GM12878 (cell line): ENCODE measurements around the gene UBQLN4. TPM values are rescaled to one million over a fixed set of nuclear protein-coding genes. Genes with fewer than 3 reads are reported as not detected.

Source experiments
- ATAC-seq: fragments of 200-7000 bp; cut with Tn5 transposase; 3 replicates; pipeline ENCODE4 v1.9.1; 2020; ENCODE audit warnings: mild to moderate bottlenecking, moderate library complexity
- BruUV-seq: library from RNA; stranded (reverse); fragments of 400-500 nt; replicated peaks from 2 replicates; lab custom pipeline; 2021; lab: Mats Ljungman, UMichigan
- CTCF ChIA-PET: fragments of 300-600 bp; sonication (Branson Sonifier 250); formaldehyde crosslinking; extraction: SDS; loops from one replicate; lab custom pipeline; 2021; ENCODE audit warnings: inconsistent platforms; lab: Yijun Ruan, JAX
- POLR2A ChIA-PET: fragments of 350-600 bp; formaldehyde crosslinking; extraction: SDS; loops from one replicate; lab custom pipeline; 2021; ENCODE audit warnings: inconsistent platforms; lab: Charles Lee
- RAD21 ChIA-PET: fragments of 300-600 bp; sonication (Branson Sonifier 250); formaldehyde crosslinking; loops from one replicate; lab custom pipeline; 2023; ENCODE audit warnings: antibody characterized with exemption; ENCODE audit not compliant: unreplicated experiment; lab: Charles Lee
- SMC1A ChIA-PET: fragments of 300-600 bp; sonication (Branson Sonifier 250); formaldehyde crosslinking; loops from one replicate; lab custom pipeline; 2023; ENCODE audit not compliant: unreplicated experiment, uncharacterized antibody; lab: Charles Lee
- DNase-seq: peaks from one replicate; pipeline ENCODE4 v3.0.0-alpha.2; 2011; ENCODE audit warnings: low read depth, low spot score
- FAIRE-seq: peaks from 3 replicates; lab custom pipeline; 2011; peaks lifted over from hg19 to GRCh38; lab: Jason Lieb, UNC
- H2AFZ ChIP-seq: 2 replicates; pipeline ENCODE4 v1.6.0; 2011; ENCODE audit warnings: low read depth, low read length, control low read depth; ENCODE audit not compliant: control insufficient read depth
- H3K27ac ChIP-seq: 2 replicates; pipeline ENCODE4 v1.5.1; 2011; ENCODE audit warnings: control low read depth; ENCODE audit not compliant: control insufficient read depth, insufficient read depth
- H3K27me3 ChIP-seq, 2 experiments: replicated peaks in 1 of 2; 2 replicates each; pipeline versions ENCODE4 v1.6.0 to v1.6.1; 2011; ENCODE audit warnings: low read length in 1 of 2; ENCODE audit not compliant: control insufficient read depth in 2 of 2, insufficient read depth in 2 of 2
- H3K36me3 ChIP-seq, 2 experiments: 2 replicates each; pipeline ENCODE4 v1.5.1; 2011; ENCODE audit warnings: low read length in 1 of 2; ENCODE audit not compliant: control insufficient read depth in 2 of 2, insufficient read depth in 2 of 2
- H3K4me1 ChIP-seq: 2 replicates; pipeline ENCODE4 v1.6.1; 2011; ENCODE audit warnings: mild to moderate bottlenecking, low read length, moderate library complexity, mixed read lengths; ENCODE audit not compliant: control insufficient read depth, insufficient read depth
- H3K4me2 ChIP-seq: 2 replicates; pipeline ENCODE4 v1.6.0; 2011; ENCODE audit warnings: control low read depth; ENCODE audit not compliant: control insufficient read depth, insufficient read depth
- H3K4me3 ChIP-seq: fragments of 200-600 bp; sonication (generic); 2 replicates; pipeline ENCODE4 v1.5.1; 2016
- H3K79me2 ChIP-seq: 2 replicates; pipeline ENCODE4 v1.6.0; 2011; ENCODE audit warnings: low read length; ENCODE audit not compliant: control insufficient read depth, insufficient read depth
- H3K9ac ChIP-seq: 2 replicates; pipeline ENCODE4 v1.8.0; 2011; ENCODE audit warnings: low read length, control low read depth, mixed read lengths; ENCODE audit not compliant: control insufficient read depth, insufficient read depth
- H3K9me3 ChIP-seq: replicated peaks from 3 replicates; pipeline ENCODE4 v1.5.1; 2011; ENCODE audit warnings: mild to moderate bottlenecking, low read length; ENCODE audit not compliant: control insufficient read depth, insufficient read depth
- H4K20me1 ChIP-seq: 2 replicates; pipeline ENCODE4 v1.6.0; 2011; ENCODE audit not compliant: control insufficient read depth, insufficient read depth
- CREB1 ChIP-seq: IDR thresholded peaks from 2 replicates; pipeline ENCODE4 v1.6.1; 2012; ENCODE audit warnings: low read depth, mild to moderate bottlenecking, inconsistent platforms
- CTCF ChIP-seq, 3 experiments: IDR thresholded peaks in 2 of 3; conservative IDR thresholded peaks in 1 of 3; 2 replicates each; pipeline ENCODE4 v1.5.1; 2011; ENCODE audit warnings: low read depth in 3 of 3, low read length in 3 of 3, mild to moderate bottlenecking in 3 of 3, control low read depth in 2 of 3, moderate library complexity in 2 of 3, inconsistent platforms in 1 of 3, mixed read lengths in 1 of 3; ENCODE audit not compliant: control insufficient read depth in 2 of 3, insufficient read depth in 1 of 3; ENCODE audit errors: extremely low read depth in 1 of 3
- IRF4 ChIP-seq: IDR thresholded peaks from 2 replicates; pipeline ENCODE4 v1.6.1; 2011; ENCODE audit warnings: low read depth, low read length
- MYC ChIP-seq: IDR thresholded peaks from 2 replicates; pipeline ENCODE4 v1.6.1; 2011; ENCODE audit warnings: mild to moderate bottlenecking, low read length, moderate library complexity, inconsistent platforms; ENCODE audit not compliant: insufficient read depth, insufficient replicate concordance, insufficient read length, severe bottlenecking
- SIX5 ChIP-seq: IDR thresholded peaks from 2 replicates; pipeline ENCODE4 v1.6.1; 2011; ENCODE audit warnings: mild to moderate bottlenecking, low read depth, low read length, moderate library complexity; ENCODE audit not compliant: severe bottlenecking
- WGBS: methylation state at CpG from one replicate; pipeline ENCODE4 v1.1.6; 2016; ENCODE audit warnings: low lambda C conversion rate; ENCODE audit not compliant: insufficient replicate concordance, insufficient coverage; ENCODE audit errors: missing lambda C conversion rate; 5-methylcytosine and 5-hydroxymethylcytosine counted together
- in situ Hi-C: fragments of 300-500 bp; cut with MboI; formaldehyde crosslinking; loops from 9 replicates; pipeline ENCODE4 v1.14.3; 2018; ENCODE audit warnings: mixed read lengths
- intact Hi-C: fragments of 100-400 bp; cut with micrococcal nuclease; formaldehyde crosslinking; loops from one replicate; pipeline ENCODE4 v1.14.2; 2022; ENCODE audit not compliant: unreplicated experiment
- polyA plus RNA-seq, 11 experiments: library from polyadenylated mRNA; depleted of rRNA in 4 of 11; unstranded in 6 of 11; stranded (reverse) in 5 of 11; fragments of >200 nt; fragmentation: Nextera tagmentation in 4 of 11; fragmentation: Illumina TruSeq in 1 of 11; extraction: Ambion mirVana in 4 of 11; extraction: Trizol in 1 of 11; gene quantifications; 1 replicate in 1 of 11; 2 replicates in 10 of 11; pipeline versions ENCODE4 v1.2.1 to v1.2.3, GENCODE V29; 2011 to 2016; ENCODE audit warnings: inconsistent platforms in 2 of 11, missing spikeins in 2 of 11, low read depth in 1 of 11
- total RNA-seq, 4 experiments: library from RNA; depleted of rRNA in 3 of 4; stranded (reverse); fragments of >200 nt in 3 of 4; fragmentation: Illumina TruSeq in 1 of 4; extraction: Trizol in 1 of 4; gene quantifications; 2 replicates each; pipeline versions ENCODE4 v1.2.1 to v1.2.3, GENCODE V29; 2013 to 2021

Gene UBQLN4
- total and polyA plus RNA-seq, 10 of the 15 experiments (the other 5 are each of a cell fraction or from before 2014, with no cell fraction given) = 10.0 to 44.6 (median 19.7) TPM

- ChIA-PET POLR2A (interaction anchor here (0.5 to 1.2 kb wide), 4 partner anchors 8 to 349 kb away, joined by 3 to 6 read pairs (median 3); no protein-coding TSS in a partner anchor), RAD21 (interaction anchor here (1.5 kb wide), 1 partner anchor 137 kb away, joined by 4 read pairs; no protein-coding TSS in a partner anchor), SMC1A (interaction anchor here (1.0 to 2.0 kb wide), 2 partner anchors 9 to 157 kb away, joined by 3 to 8 read pairs; no protein-coding TSS in a partner anchor)
- Histone ChIP-seq H3K79me2 (peaks cover 2% of the 10 kb centered on the region; the same call in 1 of the 2 replicates), H2AFZ (no peak overlapping the region), H4K20me1 (no peaks in the 10 kb centered on the region), H3K4me3 (0 out of 2 replicates have a peak overlapping the region, but pooled peaks have one; percentile 86), H3K9me3 (no peaks in the 10 kb centered on the region; the same call in 2 of the 3 replicates), H3K4me1 (peaks cover 10% of the 10 kb centered on the region), H3K27me3 (no peaks in the 10 kb centered on the region)
- WGBS = 96% methylated on average over 3 of the region's 3 CpGs
- no TSS peak for BruUV-seq
- in situ Hi-C loops = no loop called here
- FAIRE-seq (no peak), ATAC-seq (no peak), DNase-seq (no peak)
- TF ChIP-seq IRF4 = no peak
- 0 out of 6 replicates have a peak, but pooled peaks of 1 of the 3 experiments have one; percentile 0 for TF ChIP-seq CTCF (IDR thresholded peaks at IDR 0.05 in 2 of 3, conservative IDR thresholded peaks at IDR 0.05 in 1 of 3; ENCODE audit: control insufficient read depth in 2 of 3, extremely low read depth in 1 of 3, insufficient read depth in 1 of 3, low read depth in 3 of 3, low read length in 3 of 3)
- TF ChIP-seq, all 136 proteins: peak for 1
- no peaks in the 10 kb centered on the region for H3K36me3 ChIP-seq
- no peak overlapping the region for H3K27ac ChIP-seq
- intact Hi-C loops = no loop called here
- peak overlapping the region; percentile 94; the same call in 1 of the 2 replicates for H3K4me2 ChIP-seq
- no peak overlapping the region for H3K9ac ChIP-seq
- CTCF ChIA-PET = interaction anchor here (1.0 to 2.6 kb wide), 7 partner anchors 9 to 292 kb away, joined by 3 to 24 read pairs (median 4); no protein-coding TSS in a partner anchor
Observed at GRCh38 chr1:156075162-156075561, 21.6 kb upstream of the UBQLN4 start.

- no peak for FAIRE-seq
- ChIA-PET CTCF (interaction anchor here (1.1 to 2.6 kb wide), 3 partner anchors 9 to 86 kb away, joined by 3 to 24 read pairs (median 8); no protein-coding TSS in a partner anchor), RAD21 (interaction anchor here (1.5 kb wide), 1 partner anchor 137 kb away, joined by 4 read pairs; no protein-coding TSS in a partner anchor), SMC1A (interaction anchor here (2.0 kb wide), 1 partner anchor 9 kb away, joined by 8 read pairs; no protein-coding TSS in a partner anchor), POLR2A (interaction anchor here (0.5 to 1.2 kb wide), 3 partner anchors 11 to 348 kb away, joined by 3 to 6 read pairs (median 3); no protein-coding TSS in a partner anchor)
- Histone ChIP-seq H3K9me3 (no peaks in the 10 kb centered on the region; the same call in 2 of the 3 replicates), H4K20me1 (no peaks in the 10 kb centered on the region), H3K9ac (no peak overlapping the region), H3K4me3 (no peak overlapping the region; the same call in 1 of the 2 replicates), H3K36me3 (no peaks in the 10 kb centered on the region), H3K27ac (no peak overlapping the region), H3K4me2 (no peak overlapping the region), H3K79me2 (peaks cover 2% of the 10 kb centered on the region; the same call in 1 of the 2 replicates), H3K27me3 (no peaks in the 10 kb centered on the region), H2AFZ (no peak overlapping the region), H3K4me1 (peaks cover 10% of the 10 kb centered on the region)
- no peak for DNase-seq
- TF ChIP-seq CREB1 (no peak), MYC (no peak), SIX5 (no peak)
- BruUV-seq = no TSS peak
- in situ Hi-C loops = no loop called here
- ATAC-seq = no peak
- intact Hi-C loops = no loop called here
- 88% methylated on average over 6 of the region's 8 CpGs for WGBS
Observed at GRCh38 chr1:156074661-156075060, 21.1 kb upstream of the UBQLN4 start.
